GM19238 (cell line): ENCODE results near the gene ACP5.
"Not testable (repeated sequence)": the region's sequence is repeated elsewhere in the genome, so short reads cannot be mapped to it uniquely, and the experiment has no call there.

Experiments used
- DNase-seq: peaks from one replicate; pipeline ENCODE4 v3.0.0; 2011; ENCODE audit warnings: low spot score; ENCODE audit not compliant: insufficient read length

Gene ACP5

DNA sequence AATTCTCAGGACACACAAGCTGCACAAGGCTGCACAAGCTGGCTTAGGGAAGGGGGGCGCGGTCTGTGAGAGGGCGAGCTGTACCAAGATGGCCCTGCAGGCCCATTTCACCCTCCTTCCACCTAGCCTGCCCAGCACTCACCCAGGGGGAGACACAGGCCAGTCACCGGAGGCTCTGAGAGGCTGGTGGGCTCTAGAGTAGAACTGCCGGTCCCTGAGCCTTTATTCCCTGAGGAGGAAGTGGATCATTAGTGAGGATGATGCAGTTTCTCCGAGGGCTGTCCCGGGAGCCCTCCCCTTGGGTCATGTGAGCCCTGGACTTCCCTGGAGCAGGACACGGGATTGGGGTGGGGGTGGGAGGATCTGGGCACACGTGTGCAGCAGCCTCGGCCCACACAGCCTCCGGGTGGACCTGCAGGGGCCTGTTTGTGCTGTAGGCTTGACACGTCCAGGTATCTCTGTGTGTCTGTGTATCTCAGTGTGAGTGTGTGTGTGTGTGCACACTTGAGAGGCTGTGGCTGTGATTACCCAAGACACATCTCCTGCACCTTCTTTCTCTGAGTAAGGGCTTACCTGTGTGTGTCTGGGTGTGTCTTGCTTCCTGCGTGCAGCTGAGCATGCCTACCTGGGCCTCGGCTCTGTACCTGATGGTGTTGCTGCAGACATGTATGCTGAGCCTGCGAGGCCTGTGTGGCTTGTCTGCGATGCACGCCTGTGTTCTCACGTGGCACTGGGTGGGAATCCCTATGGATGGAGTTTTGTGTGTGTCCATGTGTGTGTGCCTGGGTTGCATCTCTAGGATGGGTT is at the start of gene ACP5:
TSS of gene ACP5 (minus strand) at position 195 of the 807 bp plus-strand sequence. CDS start 328 bp downstream, outside the sequence.
- no peak for DNase-seq

DNA sequence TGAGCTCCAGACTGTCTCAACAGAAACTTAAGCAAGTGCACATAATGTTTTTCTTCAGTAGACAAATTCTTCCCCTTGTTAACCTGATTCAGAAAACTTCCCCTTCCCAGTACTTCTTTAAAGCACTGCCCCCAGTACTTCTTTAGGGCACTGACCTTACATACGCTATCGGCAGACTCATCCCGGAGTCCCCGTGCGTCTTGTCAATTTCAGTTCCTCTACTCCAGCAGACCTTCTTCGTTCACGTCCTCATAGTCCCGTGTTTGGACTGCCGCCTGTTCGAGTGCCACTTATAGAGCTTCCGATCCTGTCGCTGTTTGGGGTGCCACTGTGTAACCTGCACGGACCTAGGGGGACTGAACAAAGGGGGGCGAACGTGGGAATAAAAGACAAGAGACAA is 48.8 kb upstream of the ACP5 start:
- DNase-seq: no peak

DNA sequence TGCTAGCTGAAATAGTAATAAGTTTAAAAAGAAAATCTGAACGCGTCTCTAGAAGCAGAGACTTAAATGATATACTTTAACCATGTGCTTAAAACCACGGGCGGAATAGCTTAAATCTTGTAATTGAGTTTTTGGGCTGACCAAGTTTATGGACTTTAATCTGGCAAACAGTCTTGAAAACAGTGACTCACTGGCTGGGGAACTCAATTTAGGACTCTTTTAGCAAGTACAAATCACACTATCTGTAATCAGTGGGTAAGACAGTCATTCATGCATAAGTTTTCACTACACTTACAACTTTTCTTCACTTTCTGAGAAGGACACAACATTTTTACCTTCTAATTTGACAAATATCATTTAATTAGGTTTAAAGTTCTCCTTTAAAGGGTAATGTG is 46.6 kb upstream of the ACP5 start:
- no peak for DNase-seq

DNA sequence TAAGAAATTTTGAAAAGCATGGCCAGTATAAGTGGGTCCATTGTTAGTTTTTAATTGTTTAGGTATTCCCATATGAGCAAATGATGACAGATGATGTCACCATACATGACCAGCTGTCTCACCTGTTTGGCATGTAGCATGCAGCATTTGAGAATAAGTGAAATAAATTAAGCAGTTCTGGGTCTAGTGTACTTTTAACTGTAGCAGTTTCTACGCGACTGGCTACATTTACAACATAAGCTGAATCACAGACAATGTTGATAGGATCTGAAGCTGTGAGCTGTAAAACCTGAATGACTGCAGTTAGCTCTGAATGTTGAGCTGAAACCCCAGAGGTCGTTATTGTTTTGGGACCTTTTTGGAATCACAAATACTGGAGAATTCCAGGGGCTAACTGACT is 45.0 kb upstream of the ACP5 start:
- DNase-seq: not testable (repeated sequence)

DNA sequence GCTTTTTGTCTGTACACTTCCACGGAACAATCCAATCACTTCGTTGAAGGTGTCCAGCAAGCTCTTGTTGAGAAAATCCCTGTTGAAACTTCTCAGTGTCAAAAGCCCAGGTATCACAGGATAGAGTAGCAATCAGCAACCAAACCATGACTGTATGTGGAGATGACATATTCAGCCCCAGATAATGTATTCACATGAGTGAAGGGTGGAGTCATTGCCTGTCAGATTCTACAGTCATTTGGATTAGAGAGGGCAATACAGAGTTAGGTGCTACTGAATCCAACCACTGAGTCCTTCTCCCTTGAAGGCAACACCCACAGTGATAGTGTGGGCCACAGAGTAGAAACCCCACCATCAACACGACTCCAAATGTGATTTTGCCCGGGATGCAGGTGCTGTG is 43.1 kb upstream of the ACP5 start:
- DNase-seq: no peak

DNA sequence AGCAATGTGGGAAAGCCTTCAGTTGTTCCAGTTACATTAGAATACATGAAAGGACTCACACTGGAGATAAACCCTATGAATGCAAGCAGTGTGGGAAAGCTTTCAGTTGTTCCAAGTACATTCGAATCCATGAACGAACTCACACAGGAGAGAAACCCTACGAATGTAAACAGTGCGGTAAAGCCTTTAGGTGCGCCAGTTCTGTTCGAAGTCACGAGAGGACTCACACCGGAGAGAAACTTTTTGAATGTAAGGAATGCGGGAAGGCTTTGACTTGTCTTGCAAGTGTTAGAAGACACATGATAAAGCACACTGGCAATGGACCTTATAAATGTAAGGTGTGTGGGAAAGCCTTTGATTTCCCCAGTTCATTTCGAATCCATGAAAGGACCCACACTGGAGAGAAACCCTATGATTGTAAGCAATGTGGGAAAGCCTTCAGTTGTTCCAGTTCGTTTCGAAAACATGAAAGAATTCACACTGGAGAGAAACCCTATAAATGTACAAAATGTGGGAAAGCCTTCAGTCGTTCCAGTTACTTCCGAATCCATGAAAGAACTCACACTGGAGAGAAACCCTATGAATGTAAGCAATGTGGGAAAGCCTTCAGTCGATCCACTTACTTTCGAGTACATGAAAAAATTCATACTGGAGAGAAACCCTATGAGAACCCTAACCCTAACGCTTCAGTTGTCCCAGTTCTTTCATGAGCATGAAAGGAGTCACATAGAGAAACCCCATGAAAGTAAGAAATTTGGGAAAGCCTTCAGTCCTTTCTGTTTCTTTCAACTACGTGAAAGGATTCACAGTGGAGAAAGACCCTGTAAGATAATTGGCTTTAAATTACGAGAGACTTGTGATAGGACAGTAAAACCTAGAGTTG is 40.0 kb upstream of the ACP5 start:
- no peak for DNase-seq

DNA sequence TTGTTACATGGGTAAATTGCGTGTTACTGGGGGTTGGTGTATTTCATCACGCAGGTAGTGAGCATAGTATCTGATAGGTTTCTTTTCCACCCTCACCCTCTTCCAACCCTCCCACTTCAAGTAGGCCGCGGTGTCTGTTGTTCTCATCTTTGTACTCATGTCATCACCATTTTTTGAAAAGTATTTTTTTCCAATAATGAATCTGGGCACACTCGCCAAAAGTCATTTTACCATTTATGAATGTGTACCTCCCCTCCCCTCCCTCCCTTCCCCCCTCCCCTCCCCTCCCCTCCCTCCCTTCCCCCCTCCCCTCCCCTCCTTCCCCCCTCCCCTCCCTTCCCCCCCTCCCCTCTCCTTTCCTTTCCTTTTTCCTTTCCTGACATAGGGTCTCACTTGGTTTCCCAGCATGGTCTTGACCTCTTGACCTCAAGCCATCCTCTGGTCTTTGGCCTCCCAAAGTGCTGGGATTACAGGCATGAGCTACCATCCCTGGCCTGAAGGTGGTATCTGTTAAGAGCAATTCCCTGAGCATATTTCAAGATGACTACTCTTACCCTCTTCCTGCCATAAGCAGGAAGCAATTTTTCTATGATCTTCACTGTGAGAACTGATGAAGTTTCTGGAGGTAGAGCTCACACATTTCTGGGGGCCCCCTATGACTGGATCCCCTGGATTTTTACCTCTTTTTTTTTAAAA is 35.5 kb upstream of the ACP5 start:
- DNase-seq: no peak

DNA sequence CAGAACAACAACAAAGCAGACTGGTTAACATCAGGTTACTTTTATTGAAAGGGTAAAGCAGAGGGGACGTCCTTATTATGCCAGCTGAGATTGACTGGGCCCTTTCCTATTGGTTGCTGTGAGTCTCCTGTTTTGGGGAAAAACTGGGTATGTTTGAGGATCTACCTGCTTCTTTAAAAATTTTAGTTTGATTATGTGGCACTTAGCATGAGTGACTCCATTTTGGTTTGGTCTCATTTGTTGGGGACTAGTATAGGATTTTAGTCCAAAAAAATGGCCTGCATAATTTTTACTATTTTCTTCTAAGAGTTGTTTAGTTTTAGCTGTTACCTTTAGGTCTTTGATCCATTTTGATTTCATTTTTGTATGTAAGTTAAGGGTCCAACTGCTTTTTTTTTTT is 34.3 kb upstream of the ACP5 start:
- DNase-seq: no peak

DNA sequence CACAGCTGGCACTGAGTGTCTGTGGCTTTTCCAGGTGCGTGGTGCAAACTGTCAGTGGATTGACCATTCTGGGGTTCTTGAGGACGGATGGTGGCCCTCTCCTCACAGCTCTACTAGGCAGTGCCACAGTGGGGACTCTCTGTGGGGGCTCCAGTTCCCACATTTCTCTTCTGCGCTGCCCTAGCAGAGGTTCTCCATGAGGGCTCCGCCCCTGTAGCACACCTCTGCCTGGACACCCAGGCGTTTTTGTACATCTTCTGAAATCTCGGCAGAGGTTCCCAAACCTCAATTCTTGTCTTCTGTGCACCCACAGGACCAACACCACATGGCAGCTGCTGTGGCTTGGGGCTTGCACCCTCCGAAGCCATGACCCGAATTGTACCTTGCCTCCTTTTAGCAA is 29.0 kb upstream of the ACP5 start:
- DNase-seq: no peak

DNA sequence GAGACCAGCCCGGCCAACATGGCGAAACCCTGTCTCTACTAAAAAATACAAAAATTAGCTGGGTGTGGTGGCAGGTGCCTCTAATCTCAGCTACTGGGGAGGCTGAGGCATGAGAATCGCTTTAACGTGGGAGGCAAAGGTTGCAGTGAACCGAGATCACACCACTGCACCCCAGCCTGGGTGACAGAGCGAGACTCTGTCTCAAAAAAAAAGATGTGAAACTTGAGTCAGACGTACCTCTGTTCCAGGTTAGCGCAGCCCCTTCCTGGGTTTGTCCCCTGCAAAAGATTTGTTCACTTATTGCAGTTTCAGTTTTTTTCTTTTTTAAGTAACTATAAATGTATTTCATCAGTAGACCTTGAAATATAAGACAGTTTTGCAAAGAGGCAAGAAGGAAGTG is 22.3 kb upstream of the ACP5 start:
- not testable (repeated sequence) for DNase-seq

DNA sequence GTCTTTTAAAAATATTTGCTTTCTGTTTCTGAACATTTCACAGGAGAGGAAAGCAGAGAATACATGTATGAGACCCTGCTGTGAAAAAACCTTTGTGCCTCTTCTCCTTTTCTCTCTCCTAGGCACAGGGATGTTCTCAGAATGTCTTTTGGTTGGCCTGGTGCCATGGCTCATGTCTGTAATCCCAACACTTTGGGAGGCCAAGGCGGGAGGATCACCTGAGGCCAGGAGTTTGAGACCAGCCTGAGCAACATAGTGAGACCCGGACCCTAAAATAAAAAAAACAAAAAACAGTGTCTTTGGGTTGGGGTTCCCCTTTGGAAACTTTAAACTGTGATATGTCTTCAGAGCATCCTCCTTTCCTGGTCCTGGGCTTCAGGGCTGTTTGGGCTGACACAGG is 21.3 kb upstream of the ACP5 start:
- no peak for DNase-seq

DNA sequence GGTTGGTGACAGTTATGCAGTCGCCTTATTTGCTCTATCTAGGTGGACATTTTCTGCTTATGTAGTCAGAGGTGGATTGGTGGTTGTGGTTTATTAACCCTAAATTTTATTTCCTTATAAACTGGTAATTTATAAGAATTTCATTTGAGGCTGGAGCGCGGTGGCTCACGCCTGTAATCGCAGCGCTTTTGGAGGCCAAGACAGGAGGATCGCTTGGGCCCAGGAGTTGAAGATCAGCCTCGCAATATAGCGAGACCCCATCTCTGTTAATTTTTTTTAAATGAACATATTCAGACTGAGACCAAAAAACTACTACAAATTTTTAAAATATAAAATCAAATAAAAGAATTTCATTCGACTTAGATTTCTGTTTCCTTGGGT is 20.6 kb upstream of the ACP5 start:
- DNase-seq: no peak

DNA sequence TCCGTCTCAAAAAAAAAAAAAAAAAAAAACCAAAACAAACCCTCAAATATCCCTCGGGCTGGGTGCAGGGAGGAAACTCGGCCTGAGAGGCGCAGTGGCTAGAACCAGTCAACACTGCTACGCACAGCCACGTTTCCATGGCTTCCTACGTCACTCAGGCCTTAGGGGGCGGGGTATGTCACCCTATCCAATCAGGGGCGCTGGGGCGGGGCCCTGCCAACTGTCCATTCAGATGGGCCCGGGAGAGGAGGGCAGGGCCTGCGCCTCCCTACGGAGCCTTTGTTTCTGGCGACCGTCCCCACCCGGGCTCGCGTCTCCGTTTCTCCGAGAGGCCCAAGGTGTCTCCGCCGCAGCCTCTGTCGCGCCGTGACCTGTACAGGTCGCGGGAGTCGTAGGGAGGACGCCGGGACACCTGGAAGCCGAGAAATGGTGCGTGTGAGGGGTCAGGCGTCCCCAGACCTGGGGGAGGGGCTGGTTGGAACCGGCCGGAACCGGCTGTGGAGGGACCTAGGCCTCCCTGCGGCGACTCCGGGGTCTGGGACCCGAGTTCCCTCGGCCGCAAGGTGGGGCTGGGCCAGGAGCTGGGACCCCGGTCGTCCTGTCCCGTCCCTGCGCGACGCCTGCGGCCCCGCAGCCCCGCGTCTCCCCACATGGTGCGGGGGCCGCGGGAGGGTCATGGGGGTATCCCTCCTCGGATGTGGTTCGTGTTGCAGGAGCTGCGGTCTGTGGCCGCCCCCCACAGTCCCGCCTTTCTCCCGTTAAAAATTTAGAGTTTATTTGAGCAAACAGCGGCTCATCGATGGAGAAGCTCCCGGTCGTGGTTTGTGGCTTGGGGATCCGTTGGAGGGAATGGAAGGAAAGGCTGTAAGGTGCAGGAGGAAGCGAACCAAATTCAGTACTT is 20.0 kb upstream of the ACP5 start, which contains the start of gene ZNF627:
TSS of gene ZNF627 (plus strand) at position 282 of the 901 bp plus-strand sequence. CDS start at position 427, 145 bp downstream.
- DNase-seq: peak; percentile 94

DNA sequence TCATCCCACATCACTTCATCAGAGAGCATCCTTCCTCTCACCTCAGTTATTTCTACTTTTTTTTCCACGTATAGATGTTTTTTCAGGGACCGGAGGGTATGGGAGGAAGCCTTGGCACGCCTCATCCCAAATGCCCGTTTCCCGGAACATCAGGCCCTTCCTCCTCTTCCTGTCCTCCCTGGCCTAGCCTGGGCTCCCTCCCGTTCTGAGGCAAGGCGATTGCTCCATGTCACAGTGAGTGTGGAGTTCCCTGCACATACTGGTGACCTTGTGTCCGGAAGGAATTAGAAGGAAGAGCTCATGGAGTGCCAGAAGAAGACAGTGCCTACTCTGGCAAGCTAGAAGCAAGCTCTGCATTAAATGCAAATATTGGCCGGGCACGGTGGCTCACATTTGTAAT is 18.7 kb upstream of the ACP5 start:
- no peak for DNase-seq

DNA sequence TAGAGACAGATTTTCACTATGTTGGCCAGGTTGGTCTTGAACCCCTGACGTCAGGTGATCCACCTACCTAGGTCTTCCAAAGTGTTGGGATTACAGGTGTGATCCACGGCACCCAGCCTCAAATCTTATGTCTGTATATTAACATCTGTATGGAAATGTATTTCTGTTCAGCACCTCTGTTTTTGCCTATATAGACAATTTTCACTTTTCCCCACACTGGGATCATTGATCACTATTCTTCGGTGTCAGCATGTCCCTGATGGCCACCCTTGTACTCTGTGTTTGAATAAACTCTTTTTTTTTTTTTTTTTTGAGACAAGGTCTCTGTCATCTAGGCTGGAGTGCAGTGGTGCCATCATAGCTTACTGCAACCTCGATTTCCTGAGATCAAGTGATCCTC is 16.6 kb upstream of the ACP5 start:
- DNase-seq: no peak

DNA sequence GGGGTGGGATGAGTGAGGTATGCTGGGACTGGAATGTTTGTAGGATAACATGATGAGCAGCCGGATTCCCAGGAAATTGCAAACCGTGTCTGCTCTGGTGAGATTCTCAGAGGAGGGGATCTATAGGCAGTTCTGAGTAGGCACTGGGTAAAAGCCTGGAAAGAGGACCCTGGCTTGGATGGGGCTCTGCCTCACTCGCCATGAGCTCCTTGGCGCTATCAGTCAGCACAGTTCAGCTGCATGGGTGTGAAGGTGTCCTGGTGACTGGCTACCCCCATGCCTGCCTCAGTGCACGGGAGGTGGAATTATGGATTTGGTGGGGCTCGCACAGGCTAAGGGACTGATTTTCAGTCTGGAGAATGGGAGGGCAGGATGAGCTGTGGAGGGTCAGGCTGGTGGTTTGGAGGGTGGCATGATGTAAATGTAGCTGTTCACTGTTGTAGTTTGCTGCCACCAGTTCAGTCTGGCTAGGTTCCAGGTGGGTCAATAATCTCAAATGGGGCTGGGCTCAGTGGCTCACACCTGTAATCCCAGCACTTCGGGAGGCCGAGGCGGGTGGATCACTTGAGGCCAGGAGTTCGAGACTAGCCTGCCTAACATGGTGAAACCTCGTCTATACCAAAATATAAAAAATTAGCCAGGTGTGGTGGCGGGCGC is 10.7 kb upstream of the ACP5 start:
- DNase-seq: no peak

DNA sequence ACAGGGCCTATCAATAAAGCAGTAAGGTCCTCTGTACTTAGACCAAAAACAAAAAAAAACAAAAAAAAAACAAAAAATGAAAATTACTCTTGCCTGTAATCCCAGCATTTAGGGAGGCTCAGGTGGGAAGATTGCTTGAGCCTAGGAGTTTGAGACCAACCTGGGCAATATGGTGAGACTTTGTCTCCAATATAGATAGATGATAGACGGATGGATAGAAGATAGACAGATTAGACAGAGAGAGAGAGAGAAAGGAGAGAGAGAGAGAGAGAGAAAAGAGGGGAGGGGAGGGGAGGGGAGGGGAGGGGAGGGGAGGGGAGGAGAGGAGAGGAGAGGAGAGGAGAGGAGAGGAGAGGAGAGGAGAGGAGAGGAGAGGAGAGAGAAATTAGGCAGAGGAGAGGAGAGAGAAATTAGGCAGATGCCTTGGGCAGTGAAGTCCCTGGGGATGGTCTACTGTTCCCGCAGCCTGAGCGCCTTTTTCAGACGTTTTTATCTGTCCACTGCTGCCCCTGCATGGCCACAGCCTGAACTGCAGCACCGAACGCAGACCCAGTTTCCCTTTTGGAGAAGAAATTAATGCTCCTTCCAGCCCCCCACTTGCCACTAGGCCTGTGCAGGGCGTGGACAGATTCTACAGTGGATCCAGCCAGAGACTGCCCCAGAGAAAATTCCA is 10.0 kb upstream of the ACP5 start:
- peak; percentile 66 for DNase-seq

DNA sequence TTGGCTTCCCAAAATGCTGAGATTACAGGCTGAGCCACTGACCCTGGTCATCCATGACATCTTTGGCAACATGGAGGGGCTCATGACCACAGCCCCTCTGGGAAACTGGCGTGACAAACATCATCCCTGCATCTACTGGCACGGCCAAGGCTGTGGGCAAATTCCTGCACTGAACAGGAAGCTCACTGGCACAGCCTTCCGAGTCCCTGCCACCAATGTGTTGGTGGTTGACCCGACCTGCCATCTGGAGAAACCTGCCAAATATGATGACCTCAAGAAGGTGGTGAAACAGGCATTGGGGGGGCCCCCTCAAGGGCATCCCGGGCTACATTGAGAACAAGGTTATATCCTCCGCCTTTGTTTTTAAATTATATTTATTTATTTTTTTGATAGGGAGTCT is 8.9 kb upstream of the ACP5 start:
- no peak for DNase-seq

DNA sequence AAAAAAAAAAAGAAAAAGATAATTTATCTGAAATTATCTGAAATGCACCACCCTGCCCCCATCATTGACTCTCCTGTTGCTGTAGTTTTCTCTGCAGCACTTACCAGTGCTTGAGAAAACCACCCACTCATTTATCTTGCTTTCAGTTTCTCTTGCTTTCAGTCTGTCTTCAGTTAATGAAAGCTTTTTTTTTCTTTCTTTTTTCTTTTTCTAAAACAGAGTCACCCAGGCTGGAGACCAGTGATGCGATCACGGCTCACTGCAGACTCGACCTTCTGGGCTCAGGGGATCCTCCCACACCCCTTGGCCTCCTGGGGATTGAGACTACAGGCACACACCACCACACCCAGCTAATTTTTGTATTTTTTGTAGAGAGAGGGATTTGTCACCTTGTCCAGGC is 4.3 kb upstream of the ACP5 start:
- peak; percentile 53 for DNase-seq

DNA sequence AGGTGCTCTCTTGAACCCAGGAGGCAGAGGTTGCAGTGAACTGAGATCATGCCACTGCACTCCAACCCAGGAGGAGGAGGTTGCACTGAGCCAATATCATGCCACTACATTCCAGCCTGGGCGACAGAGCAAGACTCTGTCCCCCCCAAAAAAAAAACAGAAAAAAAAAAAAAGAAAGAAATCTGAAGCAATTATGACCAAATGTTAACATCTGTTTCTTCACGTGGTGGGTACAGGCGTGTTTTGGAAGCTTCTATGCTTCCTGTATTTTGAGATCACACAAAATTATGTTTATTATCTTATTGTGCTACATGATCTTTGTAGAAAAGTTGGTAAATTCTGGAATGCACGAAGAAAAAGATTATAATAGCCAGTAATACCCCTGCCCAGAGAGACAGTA is 2.7 kb upstream of the ACP5 start:
- DNase-seq: no peak
